H1 (cell line): ENCODE data around the gene EBLN2. TPM values are rescaled to one million over a fixed set of nuclear protein-coding genes. Genes with fewer than 3 reads are reported as not detected.

Source experiments
- polyA plus RNA-seq, 7 experiments: library from polyadenylated mRNA; depleted of rRNA in 3 of 7; stranded (reverse) in 5 of 7; unstranded in 2 of 7; fragments of >200 nt in 5 of 7; fragments of 200-250 nt in 2 of 7; gene quantifications; 1 replicate in 5 of 7; 2 replicates in 1 of 7; 4 replicates in 1 of 7; pipeline versions ENCODE4 v1.2.1 to v1.2.3, GENCODE V29; 2011 to 2013; ENCODE audit warnings: missing spikeins in 2 of 7, mixed read lengths in 2 of 7
- total RNA-seq: library from RNA; stranded (reverse); fragmentation: NEBNext Ultra II Directional; extraction: Animal tissue kit (Norgen Biotek cat#: 25700); gene quantifications from 2 replicates; pipeline ENCODE4 v1.2.1, GENCODE V29; 2021
- TF ChIP-seq, protein P1 (sequence below): fragments of 300-600 bp; sonication (generic); IDR thresholded peaks from 2 replicates; pipeline ENCODE4 v1.7.1; 2012; ENCODE audit warnings: low read length, moderate library complexity, mild to moderate bottlenecking, inconsistent platforms; ENCODE audit not compliant: insufficient replicate concordance
- TF ChIP-seq, protein P2 (sequence below), 3 experiments: IDR thresholded peaks; 1 replicate in 2 of 3; 2 replicates in 1 of 3; pipeline versions ENCODE4 v1.5.1 to v1.6.1; 2011; ENCODE audit warnings: low read length in 3 of 3, mild to moderate bottlenecking in 3 of 3, inconsistent platforms in 2 of 3, low read depth in 1 of 3, moderate library complexity in 1 of 3; ENCODE audit not compliant: insufficient read depth in 1 of 3; ENCODE audit errors: control extremely low read depth in 1 of 3

Gene EBLN2
- total and polyA plus RNA-seq, 2 of the 8 experiments (the other 6 are each of a cell fraction or from before 2014, with no cell fraction given): 1.9 to 3.8 TPM

DNA sequence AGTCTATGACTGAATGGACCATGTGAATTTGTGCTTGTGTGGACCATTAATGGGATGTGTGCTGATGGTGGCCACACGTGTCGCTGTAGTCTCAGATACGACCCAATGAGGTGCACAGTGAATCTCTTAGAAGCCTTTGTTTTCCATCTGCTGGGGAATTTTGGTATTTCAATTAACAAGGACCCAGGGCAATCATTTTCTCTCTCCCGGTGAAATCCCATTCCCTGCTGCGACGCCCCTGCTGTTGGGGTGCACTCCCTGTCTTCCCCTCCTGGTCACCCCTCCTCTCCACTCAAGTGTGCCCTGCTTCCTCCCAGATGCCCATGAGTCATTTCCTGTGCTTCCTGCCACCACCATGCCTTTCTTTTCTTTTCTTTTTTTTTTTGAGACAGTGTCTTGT, 32.7 kb downstream of the EBLN2 start (continued):
- TF ChIP-seq, protein P1, sequence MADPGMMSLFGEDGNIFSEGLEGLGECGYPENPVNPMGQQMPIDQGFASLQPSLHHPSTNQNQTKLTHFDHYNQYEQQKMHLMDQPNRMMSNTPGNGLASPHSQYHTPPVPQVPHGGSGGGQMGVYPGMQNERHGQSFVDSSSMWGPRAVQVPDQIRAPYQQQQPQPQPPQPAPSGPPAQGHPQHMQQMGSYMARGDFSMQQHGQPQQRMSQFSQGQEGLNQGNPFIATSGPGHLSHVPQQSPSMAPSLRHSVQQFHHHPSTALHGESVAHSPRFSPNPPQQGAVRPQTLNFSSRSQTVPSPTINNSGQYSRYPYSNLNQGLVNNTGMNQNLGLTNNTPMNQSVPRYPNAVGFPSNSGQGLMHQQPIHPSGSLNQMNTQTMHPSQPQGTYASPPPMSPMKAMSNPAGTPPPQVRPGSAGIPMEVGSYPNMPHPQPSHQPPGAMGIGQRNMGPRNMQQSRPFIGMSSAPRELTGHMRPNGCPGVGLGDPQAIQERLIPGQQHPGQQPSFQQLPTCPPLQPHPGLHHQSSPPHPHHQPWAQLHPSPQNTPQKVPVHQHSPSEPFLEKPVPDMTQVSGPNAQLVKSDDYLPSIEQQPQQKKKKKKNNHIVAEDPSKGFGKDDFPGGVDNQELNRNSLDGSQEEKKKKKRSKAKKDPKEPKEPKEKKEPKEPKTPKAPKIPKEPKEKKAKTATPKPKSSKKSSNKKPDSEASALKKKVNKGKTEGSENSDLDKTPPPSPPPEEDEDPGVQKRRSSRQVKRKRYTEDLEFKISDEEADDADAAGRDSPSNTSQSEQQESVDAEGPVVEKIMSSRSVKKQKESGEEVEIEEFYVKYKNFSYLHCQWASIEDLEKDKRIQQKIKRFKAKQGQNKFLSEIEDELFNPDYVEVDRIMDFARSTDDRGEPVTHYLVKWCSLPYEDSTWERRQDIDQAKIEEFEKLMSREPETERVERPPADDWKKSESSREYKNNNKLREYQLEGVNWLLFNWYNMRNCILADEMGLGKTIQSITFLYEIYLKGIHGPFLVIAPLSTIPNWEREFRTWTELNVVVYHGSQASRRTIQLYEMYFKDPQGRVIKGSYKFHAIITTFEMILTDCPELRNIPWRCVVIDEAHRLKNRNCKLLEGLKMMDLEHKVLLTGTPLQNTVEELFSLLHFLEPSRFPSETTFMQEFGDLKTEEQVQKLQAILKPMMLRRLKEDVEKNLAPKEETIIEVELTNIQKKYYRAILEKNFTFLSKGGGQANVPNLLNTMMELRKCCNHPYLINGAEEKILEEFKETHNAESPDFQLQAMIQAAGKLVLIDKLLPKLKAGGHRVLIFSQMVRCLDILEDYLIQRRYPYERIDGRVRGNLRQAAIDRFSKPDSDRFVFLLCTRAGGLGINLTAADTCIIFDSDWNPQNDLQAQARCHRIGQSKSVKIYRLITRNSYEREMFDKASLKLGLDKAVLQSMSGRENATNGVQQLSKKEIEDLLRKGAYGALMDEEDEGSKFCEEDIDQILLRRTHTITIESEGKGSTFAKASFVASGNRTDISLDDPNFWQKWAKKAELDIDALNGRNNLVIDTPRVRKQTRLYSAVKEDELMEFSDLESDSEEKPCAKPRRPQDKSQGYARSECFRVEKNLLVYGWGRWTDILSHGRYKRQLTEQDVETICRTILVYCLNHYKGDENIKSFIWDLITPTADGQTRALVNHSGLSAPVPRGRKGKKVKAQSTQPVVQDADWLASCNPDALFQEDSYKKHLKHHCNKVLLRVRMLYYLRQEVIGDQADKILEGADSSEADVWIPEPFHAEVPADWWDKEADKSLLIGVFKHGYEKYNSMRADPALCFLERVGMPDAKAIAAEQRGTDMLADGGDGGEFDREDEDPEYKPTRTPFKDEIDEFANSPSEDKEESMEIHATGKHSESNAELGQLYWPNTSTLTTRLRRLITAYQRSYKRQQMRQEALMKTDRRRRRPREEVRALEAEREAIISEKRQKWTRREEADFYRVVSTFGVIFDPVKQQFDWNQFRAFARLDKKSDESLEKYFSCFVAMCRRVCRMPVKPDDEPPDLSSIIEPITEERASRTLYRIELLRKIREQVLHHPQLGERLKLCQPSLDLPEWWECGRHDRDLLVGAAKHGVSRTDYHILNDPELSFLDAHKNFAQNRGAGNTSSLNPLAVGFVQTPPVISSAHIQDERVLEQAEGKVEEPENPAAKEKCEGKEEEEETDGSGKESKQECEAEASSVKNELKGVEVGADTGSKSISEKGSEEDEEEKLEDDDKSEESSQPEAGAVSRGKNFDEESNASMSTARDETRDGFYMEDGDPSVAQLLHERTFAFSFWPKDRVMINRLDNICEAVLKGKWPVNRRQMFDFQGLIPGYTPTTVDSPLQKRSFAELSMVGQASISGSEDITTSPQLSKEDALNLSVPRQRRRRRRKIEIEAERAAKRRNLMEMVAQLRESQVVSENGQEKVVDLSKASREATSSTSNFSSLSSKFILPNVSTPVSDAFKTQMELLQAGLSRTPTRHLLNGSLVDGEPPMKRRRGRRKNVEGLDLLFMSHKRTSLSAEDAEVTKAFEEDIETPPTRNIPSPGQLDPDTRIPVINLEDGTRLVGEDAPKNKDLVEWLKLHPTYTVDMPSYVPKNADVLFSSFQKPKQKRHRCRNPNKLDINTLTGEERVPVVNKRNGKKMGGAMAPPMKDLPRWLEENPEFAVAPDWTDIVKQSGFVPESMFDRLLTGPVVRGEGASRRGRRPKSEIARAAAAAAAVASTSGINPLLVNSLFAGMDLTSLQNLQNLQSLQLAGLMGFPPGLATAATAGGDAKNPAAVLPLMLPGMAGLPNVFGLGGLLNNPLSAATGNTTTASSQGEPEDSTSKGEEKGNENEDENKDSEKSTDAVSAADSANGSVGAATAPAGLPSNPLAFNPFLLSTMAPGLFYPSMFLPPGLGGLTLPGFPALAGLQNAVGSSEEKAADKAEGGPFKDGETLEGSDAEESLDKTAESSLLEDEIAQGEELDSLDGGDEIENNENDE: no peak
- TF ChIP-seq, protein P2, sequence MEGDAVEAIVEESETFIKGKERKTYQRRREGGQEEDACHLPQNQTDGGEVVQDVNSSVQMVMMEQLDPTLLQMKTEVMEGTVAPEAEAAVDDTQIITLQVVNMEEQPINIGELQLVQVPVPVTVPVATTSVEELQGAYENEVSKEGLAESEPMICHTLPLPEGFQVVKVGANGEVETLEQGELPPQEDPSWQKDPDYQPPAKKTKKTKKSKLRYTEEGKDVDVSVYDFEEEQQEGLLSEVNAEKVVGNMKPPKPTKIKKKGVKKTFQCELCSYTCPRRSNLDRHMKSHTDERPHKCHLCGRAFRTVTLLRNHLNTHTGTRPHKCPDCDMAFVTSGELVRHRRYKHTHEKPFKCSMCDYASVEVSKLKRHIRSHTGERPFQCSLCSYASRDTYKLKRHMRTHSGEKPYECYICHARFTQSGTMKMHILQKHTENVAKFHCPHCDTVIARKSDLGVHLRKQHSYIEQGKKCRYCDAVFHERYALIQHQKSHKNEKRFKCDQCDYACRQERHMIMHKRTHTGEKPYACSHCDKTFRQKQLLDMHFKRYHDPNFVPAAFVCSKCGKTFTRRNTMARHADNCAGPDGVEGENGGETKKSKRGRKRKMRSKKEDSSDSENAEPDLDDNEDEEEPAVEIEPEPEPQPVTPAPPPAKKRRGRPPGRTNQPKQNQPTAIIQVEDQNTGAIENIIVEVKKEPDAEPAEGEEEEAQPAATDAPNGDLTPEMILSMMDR (IDR thresholded peaks at IDR 0.05; ENCODE audit: control extremely low read depth in 1 of 3, insufficient read depth in 1 of 3, low read depth in 1 of 3, low read length in 3 of 3): peak in 2 of 3 experiments; percentile 7 to 25; a peak in 2 of 4 replicates
